GM21528 (cell line): ENCODE data around the gene SKIC3.

Source experiments
- ATAC-seq: cut with Tn5 transposase; IDR thresholded peaks from one replicate; pipeline ENCODE4 v1.9.1; 2021; ENCODE audit warnings: mild to moderate bottlenecking, moderate library complexity; ENCODE audit not compliant: unreplicated experiment, low FRiP score

The SKIC3 gene

DNA sequence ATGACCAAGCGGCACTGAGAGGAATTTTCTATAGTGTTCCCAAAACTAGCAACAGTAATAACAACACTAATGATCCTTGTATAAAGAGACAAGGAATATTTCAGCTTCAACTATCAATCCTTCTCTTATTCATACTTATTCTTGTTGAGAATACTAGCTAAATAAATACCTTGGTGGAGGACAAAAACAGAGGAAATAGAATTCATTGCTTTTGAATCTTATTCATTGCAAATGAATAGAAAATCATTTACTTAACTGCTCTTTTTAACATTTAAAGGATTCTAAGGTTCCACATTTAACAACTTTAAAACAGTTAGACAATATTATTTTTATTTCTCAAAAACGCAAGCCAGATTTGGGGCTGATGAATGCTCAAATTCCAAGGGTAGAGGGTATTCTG, 22.4 kb downstream of the SKIC3 start:
- ATAC-seq: no peak

DNA sequence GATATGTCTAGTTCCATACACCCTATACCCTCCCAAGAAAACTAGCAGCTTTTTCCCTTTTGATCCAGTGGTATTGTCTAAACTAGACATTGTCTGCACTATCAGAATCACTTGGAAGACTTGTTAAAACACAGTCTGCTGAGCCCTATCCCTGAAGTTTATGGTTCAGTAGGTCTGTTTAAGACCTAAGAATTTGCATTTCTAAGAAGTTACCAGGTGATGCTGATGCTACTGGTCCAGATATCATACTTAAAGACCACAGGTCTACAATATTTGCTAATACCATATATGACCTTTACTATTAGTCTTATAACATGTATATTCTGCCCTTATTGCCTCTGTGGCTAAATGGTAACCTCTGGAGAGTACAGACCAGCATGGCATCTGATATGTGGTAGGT, 23.3 kb downstream of the SKIC3 start:
- ATAC-seq: no peak

DNA sequence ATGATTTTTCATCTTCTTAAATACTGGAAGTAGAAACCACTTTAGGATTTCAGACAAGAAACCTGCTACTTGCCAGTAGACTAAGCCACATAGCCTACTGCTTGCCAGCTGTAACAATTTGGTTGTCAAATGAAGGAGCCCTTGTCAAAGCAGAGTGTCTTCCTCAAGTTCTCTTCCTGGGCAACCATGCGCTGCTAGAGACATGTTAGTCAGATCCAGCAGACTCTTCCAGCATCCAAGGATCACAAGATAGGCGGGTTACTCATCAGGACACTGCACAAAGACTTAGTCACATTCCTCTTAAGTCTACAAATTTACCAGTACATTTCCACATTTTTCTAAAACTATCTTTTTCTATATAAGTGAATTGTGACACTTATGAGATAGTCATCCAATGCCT, 24.4 kb downstream of the SKIC3 start:
- no peak for ATAC-seq

DNA sequence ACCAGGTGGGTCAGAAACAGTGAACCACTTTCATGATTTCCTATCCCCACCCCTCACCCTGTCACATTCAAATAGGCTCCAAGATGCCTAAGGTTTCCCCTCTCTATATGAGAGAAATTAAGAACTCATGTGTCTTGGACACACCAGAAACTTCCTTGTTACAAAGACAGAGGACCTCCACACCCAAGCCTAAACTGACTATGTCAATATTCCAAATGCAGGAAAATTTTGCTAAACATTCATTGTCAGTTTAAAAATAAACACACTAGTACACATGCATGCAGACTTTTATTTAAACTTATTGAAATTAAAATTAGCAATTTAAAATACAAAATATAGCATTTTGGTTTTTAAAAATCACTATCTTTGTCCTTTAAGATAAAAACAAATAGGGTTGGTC, 26.2 kb downstream of the SKIC3 start:
- ATAC-seq: no peak

DNA sequence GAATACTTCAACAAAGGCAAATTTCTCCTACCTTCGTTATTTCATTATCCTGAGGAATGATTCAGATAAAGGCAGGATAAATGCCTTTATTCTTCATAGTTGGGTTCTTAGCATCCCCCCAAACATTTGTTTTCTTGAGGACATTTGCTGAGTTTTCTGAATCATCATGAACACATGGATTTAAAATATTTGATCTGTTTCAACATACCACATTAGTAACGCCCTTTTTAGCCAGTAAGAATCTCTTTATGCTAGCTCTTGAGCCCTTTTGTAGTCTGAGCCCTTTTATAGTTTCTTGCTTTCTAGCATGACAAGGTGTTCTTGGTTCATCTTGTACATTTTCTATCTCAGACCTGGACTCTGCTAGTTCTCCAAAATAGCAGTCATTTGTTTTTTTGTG, 27.9 kb downstream of the SKIC3 start:
- no peak for ATAC-seq

- ATAC-seq: no peak
These were observed 30.4 kb downstream of the SKIC3 start for GRCh38 chr5:95524423-95524822.

DNA sequence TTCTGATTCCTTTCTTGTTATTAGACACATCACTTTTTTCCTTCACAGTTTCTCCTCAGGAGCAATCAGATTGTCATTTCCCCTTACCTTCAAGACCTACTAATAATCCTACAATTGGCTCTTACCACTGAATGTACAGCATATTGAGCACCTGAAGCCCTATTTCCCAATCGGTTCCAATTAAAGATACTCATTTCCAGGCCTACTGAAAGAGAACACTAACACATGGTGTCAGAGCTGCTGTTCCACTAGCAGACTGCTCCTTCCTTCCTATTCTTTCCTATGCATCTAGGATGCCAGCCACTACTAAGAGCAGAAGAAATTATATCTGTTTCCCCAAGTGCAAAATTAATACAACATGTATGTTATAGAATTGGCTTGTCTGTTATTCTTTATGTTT, 34.6 kb downstream of the SKIC3 start:
- no peak for ATAC-seq

GRCh38 chr5:95519681-95520080, 35.1 kb downstream of the SKIC3 start:
- no peak for ATAC-seq

DNA sequence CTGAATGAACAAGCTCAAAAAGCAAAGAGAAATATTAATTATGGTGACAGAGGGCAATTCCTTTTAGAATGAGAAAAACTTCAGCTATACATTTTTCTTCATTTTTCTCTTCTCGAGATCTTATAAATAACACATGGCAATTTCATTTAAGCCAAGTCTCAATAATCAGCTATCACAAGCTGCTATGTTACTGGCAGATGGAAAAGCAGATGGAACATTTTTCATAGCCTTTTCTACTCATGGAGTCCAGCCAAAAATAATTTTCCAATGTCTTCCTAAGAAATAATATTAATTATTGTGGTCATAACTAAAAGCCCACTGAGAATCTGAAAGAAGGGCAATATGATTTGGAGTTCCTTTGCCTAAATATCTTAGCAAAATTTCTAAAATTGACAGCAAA, 35.6 kb downstream of the SKIC3 start:
- no peak for ATAC-seq

GRCh38 chr5:95518417-95518816, 36.4 kb downstream of the SKIC3 start:
- no peak for ATAC-seq

GRCh38 chr5:95511606-95512005, 43.2 kb downstream of the SKIC3 start:
- no peak for ATAC-seq

DNA sequence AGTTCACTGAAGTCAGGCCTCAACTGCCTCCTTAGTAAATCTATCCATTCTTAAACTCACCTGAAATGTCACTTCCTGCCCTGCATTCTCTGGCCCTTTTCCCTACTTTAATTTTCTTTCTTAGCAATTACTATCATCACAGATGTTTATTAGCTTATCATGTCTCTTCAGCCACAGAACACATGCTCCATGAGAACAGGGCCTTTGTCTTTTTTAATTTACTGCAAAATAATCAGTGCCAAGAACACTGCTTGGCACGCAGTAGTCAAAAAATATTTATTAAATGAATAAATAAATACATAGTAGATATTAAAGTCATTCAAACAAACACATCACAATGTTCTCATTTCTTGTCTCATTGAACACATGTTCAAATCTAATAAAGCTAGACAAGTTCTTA, 46.2 kb downstream of the SKIC3 start:
- no peak for ATAC-seq
